Panc1 (cell line): ENCODE data around the gene TRIM4. TPM values are rescaled to one million over a fixed set of nuclear protein-coding genes. Genes with fewer than 3 reads are reported as not detected.

Experiments used
- ATAC-seq: fragments of 200-7000 bp; cut with Tn5 transposase; 2 replicates; pipeline ENCODE4 v1.9.1; 2020; ENCODE audit warnings: mild to moderate bottlenecking, moderate library complexity
- BruUV-seq: library from RNA; stranded (reverse); fragments of 400-500 nt; replicated peaks from 2 replicates; lab custom pipeline; 2021; lab: Mats Ljungman, UMichigan
- CTCF ChIA-PET: fragments of 300-600 bp; sonication (Branson Sonifier 250); formaldehyde crosslinking; loops from one replicate; lab custom pipeline; 2022; ENCODE audit warnings: antibody characterized with exemption; lab: Charles Lee
- POLR2A ChIA-PET: fragments of 300-600 bp; sonication (Branson Sonifier 250); formaldehyde crosslinking; loops from one replicate; lab custom pipeline; 2022; ENCODE audit warnings: antibody characterized with exemption; lab: Charles Lee
- DNase-seq: peaks from one replicate; pipeline ENCODE4 v3.0.0-alpha.2; 2010; ENCODE audit warnings: low read depth, low spot score
- H3K27ac ChIP-seq: 2 replicates; pipeline ENCODE4 v1.5.1; 2011; ENCODE audit warnings: mild to moderate bottlenecking, low read length, inconsistent platforms
- H3K27me3 ChIP-seq: fragments of 200-500 bp; sonication (Bioruptor generic); 2 replicates; pipeline ENCODE4 v1.6.0; 2014; ENCODE audit warnings: low read length, inconsistent platforms; ENCODE audit not compliant: control insufficient read depth, insufficient read depth
- H3K36me3 ChIP-seq: fragments of 200-500 bp; sonication (Bioruptor generic); 2 replicates; pipeline ENCODE4 v1.5.1; 2014; ENCODE audit warnings: inconsistent platforms, mild to moderate bottlenecking, low read length, moderate library complexity; ENCODE audit not compliant: control insufficient read depth, insufficient read depth
- H3K4me1 ChIP-seq: 2 replicates; pipeline ENCODE4 v1.5.1; 2011; ENCODE audit warnings: inconsistent platforms, mild to moderate bottlenecking, low read length, moderate library complexity; ENCODE audit not compliant: control insufficient read depth, insufficient read depth
- H3K4me3 ChIP-seq, 2 experiments: 2 replicates each; pipeline ENCODE4 v1.5.1; 2011 to 2012; ENCODE audit warnings: low read depth in 2 of 2, low read length in 2 of 2, mild to moderate bottlenecking in 2 of 2, inconsistent platforms in 1 of 2, moderate library complexity in 1 of 2
- H3K9me3 ChIP-seq: fragments of 200-500 bp; sonication (Bioruptor generic); 2 replicates; pipeline ENCODE4 v1.5.1; 2014; ENCODE audit warnings: low read depth, mild to moderate bottlenecking, inconsistent platforms, low read length, moderate library complexity; ENCODE audit not compliant: control insufficient read depth, insufficient read depth
- POLR2AphosphoS5 ChIP-seq: IDR thresholded peaks from 2 replicates; pipeline ENCODE4 v1.6.1; 2012; ENCODE audit warnings: mild to moderate bottlenecking, low read depth, low read length, moderate library complexity
- SIN3A ChIP-seq: IDR thresholded peaks from 2 replicates; pipeline ENCODE4 v1.6.1; 2012; ENCODE audit warnings: low read depth, mild to moderate bottlenecking, low read length, moderate library complexity, borderline replicate concordance; ENCODE audit not compliant: insufficient read depth
- TCF7L2 ChIP-seq: IDR thresholded peaks from 2 replicates; pipeline ENCODE4 v1.6.1; 2011; ENCODE audit warnings: mild to moderate bottlenecking, low read depth, low read length, inconsistent platforms
- in situ Hi-C: cut with HindIII; loops from 2 replicates; pipeline ENCODE4 v1.10.0; 2016; ENCODE audit warnings: low sequenced_read_pairs, low pct_unique_long_range_greater_than_20kb
- intact Hi-C: fragments of 100-400 bp; cut with micrococcal nuclease; formaldehyde crosslinking; loops from one replicate; pipeline ENCODE4 v1.10.0; 2022; ENCODE audit not compliant: unreplicated experiment
- total RNA-seq: library from RNA; stranded (reverse); gene quantifications from one replicate; pipeline ENCODE4 v1.2.1, GENCODE V29; 2021; ENCODE audit not compliant: unreplicated experiment
- TF ChIP-seq, protein P1 (sequence below): fragments of 450-650 bp; IDR thresholded peaks from 2 replicates; pipeline ENCODE4 v1.5.1; 2017; ENCODE audit warnings: mild to moderate bottlenecking
- TF ChIP-seq, protein P2 (sequence below), 2 experiments: IDR thresholded peaks; 2 replicates each; pipeline ENCODE4 v1.6.1; 2011 to 2012; ENCODE audit warnings: low read depth in 2 of 2, control low read depth in 1 of 2, low read length in 1 of 2, mild to moderate bottlenecking in 1 of 2, moderate library complexity in 1 of 2; ENCODE audit not compliant: insufficient read depth in 1 of 2

Gene TRIM4
- total RNA-seq, 1 experiment from 2014 or later: 28.1 TPM

DNA sequence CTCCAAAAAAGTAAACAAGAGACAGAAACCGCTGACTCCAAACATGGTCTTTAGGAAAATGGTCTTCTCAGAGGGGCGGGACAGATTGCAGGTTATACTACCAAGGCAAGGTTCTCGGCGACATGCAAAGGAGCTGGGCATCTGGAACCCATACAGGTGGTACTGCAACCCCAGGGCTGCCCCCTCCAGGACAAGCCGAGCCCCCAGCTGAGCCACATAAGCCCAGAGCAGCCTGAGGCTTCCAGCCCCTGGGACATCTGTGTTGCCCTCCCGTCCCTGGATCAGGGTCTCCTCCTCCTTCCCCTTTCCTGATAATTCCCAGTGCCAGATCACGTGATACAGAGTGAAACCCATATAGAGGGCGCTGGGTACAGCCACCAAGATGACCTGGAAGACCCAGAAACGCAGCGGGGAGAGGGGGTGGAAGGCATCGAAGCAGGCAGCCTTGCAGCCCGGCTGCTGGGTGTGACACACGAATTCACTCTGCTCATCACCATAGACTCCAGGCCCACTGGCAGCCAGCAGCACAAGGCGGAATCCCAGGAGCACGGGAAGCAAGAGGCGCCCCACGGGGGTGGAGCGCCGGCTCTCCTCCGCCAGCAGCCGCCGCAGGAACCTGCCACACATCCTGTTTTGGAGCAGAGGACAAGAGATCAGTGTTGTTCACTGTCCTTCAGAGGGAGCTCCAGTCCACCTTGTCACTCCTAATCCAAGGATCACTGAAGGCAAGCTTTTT is 9.8 kb upstream of the TRIM4 start, which contains the start of gene GJC3:
Gene GJC3 (minus strand): TSS at position 627 of the 736 bp plus-strand sequence. CDS start 0 bp downstream, at position 627.
- TF ChIP-seq, protein P1, sequence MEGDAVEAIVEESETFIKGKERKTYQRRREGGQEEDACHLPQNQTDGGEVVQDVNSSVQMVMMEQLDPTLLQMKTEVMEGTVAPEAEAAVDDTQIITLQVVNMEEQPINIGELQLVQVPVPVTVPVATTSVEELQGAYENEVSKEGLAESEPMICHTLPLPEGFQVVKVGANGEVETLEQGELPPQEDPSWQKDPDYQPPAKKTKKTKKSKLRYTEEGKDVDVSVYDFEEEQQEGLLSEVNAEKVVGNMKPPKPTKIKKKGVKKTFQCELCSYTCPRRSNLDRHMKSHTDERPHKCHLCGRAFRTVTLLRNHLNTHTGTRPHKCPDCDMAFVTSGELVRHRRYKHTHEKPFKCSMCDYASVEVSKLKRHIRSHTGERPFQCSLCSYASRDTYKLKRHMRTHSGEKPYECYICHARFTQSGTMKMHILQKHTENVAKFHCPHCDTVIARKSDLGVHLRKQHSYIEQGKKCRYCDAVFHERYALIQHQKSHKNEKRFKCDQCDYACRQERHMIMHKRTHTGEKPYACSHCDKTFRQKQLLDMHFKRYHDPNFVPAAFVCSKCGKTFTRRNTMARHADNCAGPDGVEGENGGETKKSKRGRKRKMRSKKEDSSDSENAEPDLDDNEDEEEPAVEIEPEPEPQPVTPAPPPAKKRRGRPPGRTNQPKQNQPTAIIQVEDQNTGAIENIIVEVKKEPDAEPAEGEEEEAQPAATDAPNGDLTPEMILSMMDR: peak; percentile 72
- TF ChIP-seq, protein P2, sequence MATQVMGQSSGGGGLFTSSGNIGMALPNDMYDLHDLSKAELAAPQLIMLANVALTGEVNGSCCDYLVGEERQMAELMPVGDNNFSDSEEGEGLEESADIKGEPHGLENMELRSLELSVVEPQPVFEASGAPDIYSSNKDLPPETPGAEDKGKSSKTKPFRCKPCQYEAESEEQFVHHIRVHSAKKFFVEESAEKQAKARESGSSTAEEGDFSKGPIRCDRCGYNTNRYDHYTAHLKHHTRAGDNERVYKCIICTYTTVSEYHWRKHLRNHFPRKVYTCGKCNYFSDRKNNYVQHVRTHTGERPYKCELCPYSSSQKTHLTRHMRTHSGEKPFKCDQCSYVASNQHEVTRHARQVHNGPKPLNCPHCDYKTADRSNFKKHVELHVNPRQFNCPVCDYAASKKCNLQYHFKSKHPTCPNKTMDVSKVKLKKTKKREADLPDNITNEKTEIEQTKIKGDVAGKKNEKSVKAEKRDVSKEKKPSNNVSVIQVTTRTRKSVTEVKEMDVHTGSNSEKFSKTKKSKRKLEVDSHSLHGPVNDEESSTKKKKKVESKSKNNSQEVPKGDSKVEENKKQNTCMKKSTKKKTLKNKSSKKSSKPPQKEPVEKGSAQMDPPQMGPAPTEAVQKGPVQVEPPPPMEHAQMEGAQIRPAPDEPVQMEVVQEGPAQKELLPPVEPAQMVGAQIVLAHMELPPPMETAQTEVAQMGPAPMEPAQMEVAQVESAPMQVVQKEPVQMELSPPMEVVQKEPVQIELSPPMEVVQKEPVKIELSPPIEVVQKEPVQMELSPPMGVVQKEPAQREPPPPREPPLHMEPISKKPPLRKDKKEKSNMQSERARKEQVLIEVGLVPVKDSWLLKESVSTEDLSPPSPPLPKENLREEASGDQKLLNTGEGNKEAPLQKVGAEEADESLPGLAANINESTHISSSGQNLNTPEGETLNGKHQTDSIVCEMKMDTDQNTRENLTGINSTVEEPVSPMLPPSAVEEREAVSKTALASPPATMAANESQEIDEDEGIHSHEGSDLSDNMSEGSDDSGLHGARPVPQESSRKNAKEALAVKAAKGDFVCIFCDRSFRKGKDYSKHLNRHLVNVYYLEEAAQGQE (IDR thresholded peaks at IDR 0.05; ENCODE audit: insufficient read depth in 1 of 2, low read depth in 2 of 2, low read length in 1 of 2): no peak
- TF ChIP-seq POLR2AphosphoS5: no peak
- H3K27ac ChIP-seq: no peak within 1 kb of the TSS
- CTCF ChIA-PET: interaction anchor here (1.0 to 1.1 kb wide), 3 partner anchors 14 to 124 kb away, joined by 3 to 4 read pairs (median 4); no protein-coding TSS in a partner anchor
- intact Hi-C loops (no loop called here), in situ Hi-C loops (no loop called here)
- no TSS peak for BruUV-seq
- no peaks in the 10 kb centered on the region; the same call in 1 of the 2 replicates for H3K4me1 ChIP-seq
- peak; percentile 96 for ATAC-seq
- POLR2A ChIA-PET: no interaction called here
- H3K9me3 ChIP-seq: no peaks in the 10 kb centered on the region
- H3K36me3 ChIP-seq: no peaks in the 10 kb centered on the region
- H3K4me3 ChIP-seq: peak within 1 kb of the TSS; percentile 43 to 51
- DNase-seq: no peak
- peaks cover 39% of the 10 kb centered on the region for H3K27me3 ChIP-seq

DNA sequence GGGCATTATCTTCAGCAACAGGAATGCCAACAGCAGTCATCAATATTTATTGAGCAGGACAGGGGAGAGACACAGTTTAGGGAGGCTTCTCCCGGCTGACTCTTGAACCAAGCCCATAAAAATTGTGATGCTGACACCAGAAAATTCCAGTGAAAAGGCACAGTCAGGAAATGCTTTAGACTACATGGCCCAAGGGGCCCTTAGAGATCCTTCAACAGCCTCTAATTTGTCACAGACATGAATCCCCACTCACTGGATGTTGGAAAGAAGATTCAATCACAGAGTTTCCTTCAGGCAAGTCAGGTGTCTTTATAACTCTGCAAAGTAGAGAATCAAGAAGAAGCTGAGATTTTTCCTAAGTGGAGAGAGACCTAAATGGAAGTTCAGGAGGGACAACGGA is 8.9 kb upstream of the TRIM4 start:
- ChIA-PET POLR2A (no interaction called here), CTCF (interaction anchor here (1.1 kb wide), 1 partner anchor 13 kb away, joined by 4 read pairs; no protein-coding TSS in a partner anchor)
- Histone ChIP-seq H3K4me1 (no peaks in the 10 kb centered on the region; the same call in 1 of the 2 replicates), H3K4me3 (no peak overlapping the region), H3K27me3 (peaks cover 39% of the 10 kb centered on the region), H3K36me3 (no peaks in the 10 kb centered on the region), H3K27ac (no peak overlapping the region), H3K9me3 (no peaks in the 10 kb centered on the region)
- ATAC-seq (no peak), DNase-seq (no peak)
- TF ChIP-seq, protein P1: no peak
- TF ChIP-seq SIN3A (no peak), TCF7L2 (no peak), POLR2AphosphoS5 (no peak)
- TF ChIP-seq, protein P2 (IDR thresholded peaks at IDR 0.05; ENCODE audit: insufficient read depth in 1 of 2, low read depth in 2 of 2, low read length in 1 of 2): no peak
- in situ Hi-C loops: no loop called here
- no TSS peak for BruUV-seq
- intact Hi-C loops: no loop called here
